HG03103 (cell line): ENCODE data around the gene GALNT17.

ENCODE experiments used
- ATAC-seq: cut with Tn5 transposase; IDR thresholded peaks from one replicate; pipeline ENCODE4 v1.9.1; 2021; ENCODE audit warnings: low read depth; ENCODE audit not compliant: unreplicated experiment

The GALNT17 gene

GRCh38 chr7:71326595-71326994, 194.7 kb downstream of the GALNT17 start:
- no peak for ATAC-seq

- ATAC-seq, result no peak
These were observed 196.0 kb downstream of the GALNT17 start for GRCh38 chr7:71327946-71328345.

GRCh38 chr7:71329030-71329660, 197.2 kb downstream of the GALNT17 start:
- ATAC-seq, result no peak

- no peak for ATAC-seq
These were observed 200.3 kb downstream of the GALNT17 start for GRCh38 chr7:71332207-71332606.

GRCh38 chr7:71334541-71334940, 202.6 kb downstream of the GALNT17 start:
- ATAC-seq, result no peak

- ATAC-seq, result no peak
These were observed 206.9 kb downstream of the GALNT17 start for GRCh38 chr7:71338866-71339265.

GRCh38 chr7:71339924-71340323, 208.0 kb downstream of the GALNT17 start:
- ATAC-seq, result no peak

- ATAC-seq, result no peak
These were observed 210.3 kb downstream of the GALNT17 start for GRCh38 chr7:71342202-71342601.

- no peak for ATAC-seq
These were observed 211.1 kb downstream of the GALNT17 start for GRCh38 chr7:71343039-71343438.

- ATAC-seq, result no peak
These were observed 211.9 kb downstream of the GALNT17 start for GRCh38 chr7:71343892-71344291.

- ATAC-seq, result no peak
These were observed 213.4 kb downstream of the GALNT17 start for GRCh38 chr7:71345117-71345884.

- ATAC-seq, result no peak
These were observed 217.1 kb downstream of the GALNT17 start for GRCh38 chr7:71348821-71349681.

- no peak for ATAC-seq
These were observed 217.9 kb downstream of the GALNT17 start for GRCh38 chr7:71349682-71350481.

GRCh38 chr7:71350680-71351079, 218.7 kb downstream of the GALNT17 start:
- no peak for ATAC-seq

GRCh38 chr7:71354716-71355115, 222.8 kb downstream of the GALNT17 start:
- no peak for ATAC-seq

- no peak for ATAC-seq
These were observed 229.6 kb downstream of the GALNT17 start for GRCh38 chr7:71361451-71362032.

GRCh38 chr7:71362240-71362639, 230.3 kb downstream of the GALNT17 start:
- ATAC-seq, result no peak

- ATAC-seq, result no peak
These were observed 231.3 kb downstream of the GALNT17 start for GRCh38 chr7:71363223-71363622.

- ATAC-seq, result no peak
These were observed 231.7 kb downstream of the GALNT17 start for GRCh38 chr7:71363627-71364026.

GRCh38 chr7:71364551-71364950, 232.6 kb downstream of the GALNT17 start:
- no peak for ATAC-seq
